GM23338 (cell line): ENCODE results near the gene CDH18. TPM values are rescaled to one million over a fixed set of nuclear protein-coding genes. Genes with fewer than 3 reads are reported as not detected.

Experiments used
- ATAC-seq: fragments of 200-7000 bp; cut with Tn5 transposase; 3 replicates; pipeline ENCODE4 v1.9.1; 2020
- DNase-seq: peaks from one replicate; pipeline ENCODE4 v3.0.0-alpha.2; 2015; ENCODE audit warnings: low spot score
- H2AFZ ChIP-seq: fragments of 200-600 bp; sonication (generic); 2 replicates; pipeline ENCODE4 v1.8.0; 2016; ENCODE audit warnings: antibody characterized with exemption, mild to moderate bottlenecking, moderate library complexity
- H3F3A ChIP-seq: fragments of 200-600 bp; sonication (generic); replicated peaks from 2 replicates; pipeline ENCODE4 v1.8.0; 2017; ENCODE audit warnings: antibody characterized with exemption, mixed run types, low read depth
- H3K27ac ChIP-seq: fragments of 200-600 bp; sonication (generic); 2 replicates; pipeline ENCODE4 v1.6.1; 2016; ENCODE audit warnings: low read depth
- H3K27me3 ChIP-seq: fragments of 200-600 bp; sonication (generic); 2 replicates; pipeline ENCODE4 v1.8.0; 2016; ENCODE audit warnings: mild to moderate bottlenecking, mixed run types, moderate library complexity; ENCODE audit not compliant: insufficient read depth
- H3K36me3 ChIP-seq: fragments of 200-600 bp; sonication (generic); 2 replicates; pipeline ENCODE4 v1.8.0; 2016; ENCODE audit warnings: mild to moderate bottlenecking; ENCODE audit not compliant: insufficient read depth
- H3K4me1 ChIP-seq: fragments of 200-600 bp; sonication (generic); 2 replicates; pipeline ENCODE4 v1.8.0; 2016; ENCODE audit warnings: mild to moderate bottlenecking, moderate library complexity; ENCODE audit not compliant: insufficient read depth
- H3K4me2 ChIP-seq: fragments of 200-600 bp; sonication (generic); 2 replicates; pipeline ENCODE4 v1.7.1; 2017; ENCODE audit warnings: mixed run types
- H3K4me3 ChIP-seq: fragments of 200-600 bp; sonication (generic); 2 replicates; pipeline ENCODE4 v1.6.1; 2016; ENCODE audit warnings: mixed run types
- H3K79me2 ChIP-seq: fragments of 200-600 bp; sonication (generic); replicated peaks from 2 replicates; pipeline ENCODE4 v1.8.0; 2017; ENCODE audit warnings: mild to moderate bottlenecking; ENCODE audit not compliant: insufficient read depth
- H3K9me2 ChIP-seq: fragments of 200-600 bp; sonication (generic); 2 replicates; pipeline ENCODE4 v1.8.0; 2017; ENCODE audit not compliant: insufficient read depth
- H4K20me1 ChIP-seq: fragments of 200-600 bp; sonication (generic); replicated peaks from 2 replicates; pipeline ENCODE4 v1.8.0; 2017; ENCODE audit warnings: mild to moderate bottlenecking; ENCODE audit not compliant: insufficient read depth
- H3K27ac Mint-ChIP-seq: 2 replicates; pipeline ENCODE4 v1.8.0; 2020; ENCODE audit warnings: inconsistent platforms, mild to moderate bottlenecking, moderate library complexity, mixed read lengths
- H3K27me3 Mint-ChIP-seq: 3 replicates; pipeline ENCODE4 v1.8.0; 2022; ENCODE audit warnings: low read depth, mild to moderate bottlenecking, moderate library complexity, mixed read lengths, inconsistent platforms; ENCODE audit not compliant: insufficient read depth, poor library complexity
- H3K36me3 Mint-ChIP-seq: 3 replicates; pipeline ENCODE4 v1.8.0; 2021; ENCODE audit warnings: low read depth, mild to moderate bottlenecking, inconsistent platforms, moderate library complexity, mixed read lengths
- H3K4me1 Mint-ChIP-seq: 3 replicates; pipeline ENCODE4 v1.8.0; 2020; ENCODE audit warnings: mild to moderate bottlenecking, inconsistent platforms, mixed read lengths
- H3K4me3 Mint-ChIP-seq: 3 replicates; pipeline ENCODE4 v1.8.0; 2021; ENCODE audit warnings: moderate library complexity, mild to moderate bottlenecking, inconsistent platforms, mixed read lengths
- H3K9me3 Mint-ChIP-seq: 3 replicates; pipeline ENCODE4 v1.8.0; 2020; ENCODE audit warnings: moderate library complexity, mild to moderate bottlenecking, inconsistent platforms, mixed read lengths
- CREB1 ChIP-seq: fragments of 250-450 bp; sonication (Bioruptor Pico); IDR thresholded peaks from 2 replicates; pipeline ENCODE4 v1.5.0; 2020; ENCODE audit warnings: low read depth, mild to moderate bottlenecking, moderate library complexity
- JUNB ChIP-seq: IDR thresholded peaks from one replicate; pipeline ENCODE4 v1.6.1; 2016; ENCODE audit warnings: antibody characterized with exemption; ENCODE audit not compliant: unreplicated experiment
- NANOG ChIP-seq: IDR thresholded peaks from 2 replicates; pipeline ENCODE4 v1.6.1; 2016; ENCODE audit warnings: antibody characterized with exemption, borderline replicate concordance
- REST ChIP-seq: IDR thresholded peaks from one replicate; pipeline ENCODE4 v1.6.1; 2018; ENCODE audit warnings: antibody characterized with exemption; ENCODE audit not compliant: unreplicated experiment
- STAT1 ChIP-seq: IDR thresholded peaks from one replicate; pipeline ENCODE4 v1.6.1; 2016; ENCODE audit warnings: antibody characterized with exemption; ENCODE audit not compliant: unreplicated experiment
- ZNF462 ChIP-seq: fragments of 250-450 bp; sonication (Bioruptor Pico); IDR thresholded peaks from 2 replicates; pipeline ENCODE4 v1.5.0; 2020; ENCODE audit warnings: mild to moderate bottlenecking, moderate library complexity
- polyA plus RNA-seq: library from polyadenylated mRNA; unstranded; fragments of >200 nt; fragmentation: Nextera tagmentation; extraction: Ambion mirVana; gene quantifications from 2 replicates; pipeline ENCODE4 v1.2.1, GENCODE V29; 2016
- total RNA-seq: library from RNA; depleted of rRNA; stranded (reverse); fragments of >200 nt; shearing (Covaris generic); gene quantifications from 2 replicates; pipeline ENCODE4 v1.2.3, GENCODE V29; 2014

The CDH18 gene
- total and polyA plus RNA-seq, 2 experiments from 2014 or later: 1.3 TPM; not detected in 1

GRCh38 chr5:19753579-19753978 is 234.4 kb downstream of the CDH18 start (continued):
- no peak for TF ChIP-seq ZNF462

GRCh38 chr5:19751326-19751725 is 236.7 kb downstream of the CDH18 start:
- Histone ChIP-seq H2AFZ (no peak overlapping the region), H3K4me2 (no peak overlapping the region), H3K27me3 (no peaks in the 10 kb centered on the region), H3F3A (no peaks in the 10 kb centered on the region), H3K27ac (no peak overlapping the region), H3K79me2 (no peaks in the 10 kb centered on the region), H3K9me2 (0 out of 2 replicates have a peak, but pooled peaks cover under 1% of the 10 kb centered on the region), H3K4me3 (no peak overlapping the region), H3K4me1 (0 out of 2 replicates have a peak, but pooled peaks cover 3% of the 10 kb centered on the region), H3K36me3 (peaks cover 8% of the 10 kb centered on the region; the same call in 1 of the 2 replicates), H4K20me1 (no peaks in the 10 kb centered on the region)
- Mint-ChIP-seq H3K4me3 (no peak overlapping the region), H3K27me3 (no peaks in the 10 kb centered on the region), H3K36me3 (peaks cover 19% of the 10 kb centered on the region; the same call in 2 of the 3 replicates), H3K4me1 (peaks cover 2% of the 10 kb centered on the region; the same call in 1 of the 3 replicates), H3K9me3 (peaks cover 21% of the 10 kb centered on the region), H3K27ac (no peak overlapping the region)
- DNase-seq (no peak), ATAC-seq (no peak)
- TF ChIP-seq STAT1: no peak
- TF ChIP-seq ZNF462: no peak
- TF ChIP-seq REST: no peak
- TF ChIP-seq NANOG: no peak
- TF ChIP-seq CREB1 (CRISPR knock-in tag): no peak
- TF ChIP-seq JUNB: no peak
